ENCODE data around the gene RYR2. TPM values are rescaled to one million over a fixed set of nuclear protein-coding genes. Genes with fewer than 3 reads are reported as not detected.

RYR2 gene
- total RNA-seq, 1 donor from 2014 or later, result 7.8 TPM

DNA sequence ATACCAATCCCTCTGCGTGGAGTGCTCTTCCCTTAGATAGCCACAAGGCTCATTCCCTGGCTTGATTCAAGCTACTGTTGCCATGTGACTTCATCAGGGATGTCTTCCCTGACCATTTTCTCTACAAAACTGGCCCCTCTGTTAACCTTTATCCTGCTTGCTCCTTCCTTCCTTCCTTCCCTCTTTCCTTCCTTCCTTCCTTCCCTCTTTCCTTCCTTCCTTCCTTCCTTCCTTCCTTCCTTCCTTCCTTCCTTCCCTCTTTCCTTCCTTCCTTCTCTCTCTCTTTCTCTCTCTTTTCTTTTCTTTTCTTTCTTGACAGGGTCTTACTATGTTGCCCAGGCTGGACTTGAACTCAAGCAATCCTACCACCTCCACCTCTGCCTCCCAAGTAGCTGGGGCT lies 6.2 kb upstream of the RYR2 start:
- ATAC-seq (no peak), DNase-seq (no peak)
- H3K9me3 ChIP-seq, result no peaks in the 10 kb centered on the region
- no peak overlapping the region for H3K4me3 ChIP-seq
- peaks cover 11% of the 10 kb centered on the region for H3K4me1 ChIP-seq
- intact Hi-C loops (cut with DNase I), result loop anchor here (10.0 kb wide), 1 partner anchor 359 kb away; no protein-coding TSS in a partner anchor
- H3K36me3 ChIP-seq, result no peaks in the 10 kb centered on the region
- no peak overlapping the region for H3K27ac ChIP-seq
- H3K27me3 ChIP-seq, result peaks cover 14% of the 10 kb centered on the region
- TF ChIP-seq, protein P1, sequence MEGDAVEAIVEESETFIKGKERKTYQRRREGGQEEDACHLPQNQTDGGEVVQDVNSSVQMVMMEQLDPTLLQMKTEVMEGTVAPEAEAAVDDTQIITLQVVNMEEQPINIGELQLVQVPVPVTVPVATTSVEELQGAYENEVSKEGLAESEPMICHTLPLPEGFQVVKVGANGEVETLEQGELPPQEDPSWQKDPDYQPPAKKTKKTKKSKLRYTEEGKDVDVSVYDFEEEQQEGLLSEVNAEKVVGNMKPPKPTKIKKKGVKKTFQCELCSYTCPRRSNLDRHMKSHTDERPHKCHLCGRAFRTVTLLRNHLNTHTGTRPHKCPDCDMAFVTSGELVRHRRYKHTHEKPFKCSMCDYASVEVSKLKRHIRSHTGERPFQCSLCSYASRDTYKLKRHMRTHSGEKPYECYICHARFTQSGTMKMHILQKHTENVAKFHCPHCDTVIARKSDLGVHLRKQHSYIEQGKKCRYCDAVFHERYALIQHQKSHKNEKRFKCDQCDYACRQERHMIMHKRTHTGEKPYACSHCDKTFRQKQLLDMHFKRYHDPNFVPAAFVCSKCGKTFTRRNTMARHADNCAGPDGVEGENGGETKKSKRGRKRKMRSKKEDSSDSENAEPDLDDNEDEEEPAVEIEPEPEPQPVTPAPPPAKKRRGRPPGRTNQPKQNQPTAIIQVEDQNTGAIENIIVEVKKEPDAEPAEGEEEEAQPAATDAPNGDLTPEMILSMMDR (IDR thresholded peaks at IDR 0.05), result no peak

GRCh38 chr1:237038211-237038610 lies 3.8 kb upstream of the RYR2 start:
- H3K4me3 ChIP-seq, result no peak overlapping the region
- peaks cover 5% of the 10 kb centered on the region for H3K4me1 ChIP-seq
- no peaks in the 10 kb centered on the region for H3K36me3 ChIP-seq
- TF ChIP-seq, protein P1 (IDR thresholded peaks at IDR 0.05), result no peak
- H3K27me3 ChIP-seq, result peaks cover 36% of the 10 kb centered on the region
- H3K27ac ChIP-seq, result no peak overlapping the region
- no peak for ATAC-seq
- no peaks in the 10 kb centered on the region for H3K9me3 ChIP-seq
- intact Hi-C loops (cut with DNase I), result loop anchor here (10.0 kb wide), 1 partner anchor 357 kb away; no protein-coding TSS in a partner anchor
- DNase-seq, result no peak

GRCh38 chr1:237040823-237041222 lies 1.2 kb upstream of the RYR2 start:
- Histone ChIP-seq H3K9me3 (no peaks in the 10 kb centered on the region), H3K4me1 (peaks cover 5% of the 10 kb centered on the region), H3K4me3 (no peak overlapping the region), H3K27me3 (peaks cover 43% of the 10 kb centered on the region), H3K27ac (no peak overlapping the region), H3K36me3 (no peaks in the 10 kb centered on the region)
- ATAC-seq, result no peak
- intact Hi-C loops (cut with DNase I), result no loop called here
- DNase-seq, result no peak
- TF ChIP-seq, protein P1 (IDR thresholded peaks at IDR 0.05), result no peak

DNA sequence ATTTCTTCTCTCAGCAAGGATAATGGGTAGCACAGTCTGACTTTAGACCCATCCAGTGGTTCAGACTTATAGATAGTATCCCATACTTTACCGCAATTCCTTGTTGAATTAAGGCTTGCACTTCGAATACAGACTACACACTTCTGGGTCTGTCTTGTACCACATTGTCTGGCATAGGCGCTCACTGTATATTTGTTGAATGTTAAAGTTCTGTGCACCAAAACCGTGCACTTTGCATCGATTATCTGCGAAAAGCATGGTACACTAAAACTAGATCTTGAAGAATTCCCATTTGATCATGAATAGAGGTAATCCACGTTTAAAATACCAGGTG lies 556 bp upstream of the RYR2 start:
- no peak overlapping the region for H3K27ac ChIP-seq
- H3K9me3 ChIP-seq, result no peaks in the 10 kb centered on the region
- H3K27me3 ChIP-seq, result peaks cover 43% of the 10 kb centered on the region
- H3K4me1 ChIP-seq, result peaks cover 8% of the 10 kb centered on the region
- DNase-seq, result no peak
- TF ChIP-seq, protein P1 (IDR thresholded peaks at IDR 0.05), result no peak
- intact Hi-C loops (cut with DNase I), result no loop called here
- H3K4me3 ChIP-seq, result peak overlapping the region; percentile 54
- no peak for ATAC-seq
- H3K36me3 ChIP-seq, result no peaks in the 10 kb centered on the region

DNA sequence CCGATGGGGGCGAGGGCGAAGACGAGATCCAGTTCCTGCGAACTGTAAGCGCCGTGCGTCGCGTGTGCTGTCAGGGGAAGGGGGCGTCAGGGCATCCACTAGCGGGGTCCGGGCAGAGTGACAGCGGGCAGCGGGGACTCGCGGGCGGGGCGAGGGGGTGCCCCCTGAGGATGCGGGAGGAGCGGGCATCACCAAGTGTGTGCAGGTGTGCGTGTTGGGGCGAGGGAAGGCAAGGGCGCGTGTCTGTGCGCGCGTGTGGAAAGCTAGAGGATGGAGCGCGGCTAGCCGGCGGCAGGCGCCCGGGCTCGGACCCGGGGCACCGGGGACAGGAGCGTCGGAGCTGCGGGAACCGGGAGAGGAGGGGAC lies 525 bp downstream of the RYR2 start:
- TF ChIP-seq, protein P1 (IDR thresholded peaks at IDR 0.05), result no peak
- Histone ChIP-seq H3K27me3 (peaks cover 43% of the 10 kb centered on the region), H3K27ac (peak overlapping the region; percentile 17), H3K9me3 (no peaks in the 10 kb centered on the region), H3K36me3 (no peaks in the 10 kb centered on the region), H3K4me3 (peak overlapping the region; percentile 54), H3K4me1 (peaks cover 8% of the 10 kb centered on the region)
- intact Hi-C loops (cut with DNase I), result no loop called here
- DNase-seq (no peak), ATAC-seq (peak; percentile 28)
